HG03571 (cell line): ENCODE results near the gene DGUOK.
A peak's percentile ranks its signal among the peaks of the same experiment; 100 is the strongest.

Experiments used
- ATAC-seq: cut with Tn5 transposase; IDR thresholded peaks from one replicate; pipeline ENCODE4 v1.9.1; 2021; ENCODE audit not compliant: unreplicated experiment

DGUOK gene

DNA sequence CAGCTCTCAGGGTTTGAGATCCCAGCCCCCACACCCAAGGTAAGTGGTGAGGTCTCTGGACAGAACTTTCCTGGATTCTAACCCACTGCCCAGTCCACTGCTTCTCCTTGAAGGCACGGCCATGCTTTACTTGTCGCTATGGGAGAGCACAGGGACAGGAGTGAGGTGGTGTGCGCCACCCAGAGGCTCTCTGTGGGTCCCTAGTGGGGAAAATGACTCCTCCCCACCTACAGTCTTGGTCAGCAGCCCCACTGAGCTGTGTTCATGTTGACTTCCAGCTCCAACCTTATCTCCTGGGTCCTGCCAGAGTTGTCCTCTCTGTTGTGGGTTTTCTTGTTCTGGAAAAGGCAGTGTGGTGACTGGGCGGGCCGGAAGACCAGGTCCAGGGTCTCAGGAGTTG is 69.1 kb downstream of the DGUOK start:
- no peak for ATAC-seq

DNA sequence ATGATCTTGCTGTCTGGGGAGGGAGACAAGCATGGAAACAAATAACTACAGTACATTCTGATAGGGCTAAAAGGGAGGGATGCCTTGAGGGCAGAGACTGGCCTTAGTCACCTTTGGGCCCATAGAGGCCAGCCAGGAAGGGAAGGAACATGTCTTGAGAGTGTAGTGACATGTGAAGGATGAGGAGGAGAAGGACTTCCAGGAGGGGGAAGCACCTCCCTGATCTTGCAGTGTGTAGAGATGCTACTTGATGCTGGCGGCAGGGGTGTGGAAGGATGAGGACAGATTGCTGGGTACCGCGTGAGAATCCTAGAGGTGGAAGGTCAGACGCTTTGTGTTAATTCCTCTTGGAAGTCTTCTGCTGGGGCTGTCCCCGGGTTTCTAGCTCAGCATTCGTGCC is 71.1 kb downstream of the DGUOK start:
- no peak for ATAC-seq

DNA sequence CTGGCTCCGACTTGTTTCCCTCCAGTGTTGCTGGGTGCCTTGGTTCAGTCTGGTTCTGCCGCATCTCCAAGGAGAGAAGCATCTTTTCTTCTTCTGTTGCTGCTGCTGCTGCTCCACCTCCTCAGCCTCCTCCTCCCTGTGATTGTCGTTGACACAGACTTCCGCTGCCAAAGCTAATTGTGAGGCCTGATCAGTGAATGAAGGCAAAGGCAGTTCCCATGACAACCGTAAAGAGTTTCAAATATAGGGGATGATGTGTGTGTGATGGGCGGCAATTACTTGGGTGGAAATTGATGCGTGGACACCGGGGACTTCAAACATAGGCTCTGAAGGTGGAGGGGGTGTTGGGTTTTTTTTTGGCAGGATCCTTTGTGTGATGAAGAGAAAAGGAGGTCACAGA is 71.8 kb downstream of the DGUOK start:
- ATAC-seq: no peak

DNA sequence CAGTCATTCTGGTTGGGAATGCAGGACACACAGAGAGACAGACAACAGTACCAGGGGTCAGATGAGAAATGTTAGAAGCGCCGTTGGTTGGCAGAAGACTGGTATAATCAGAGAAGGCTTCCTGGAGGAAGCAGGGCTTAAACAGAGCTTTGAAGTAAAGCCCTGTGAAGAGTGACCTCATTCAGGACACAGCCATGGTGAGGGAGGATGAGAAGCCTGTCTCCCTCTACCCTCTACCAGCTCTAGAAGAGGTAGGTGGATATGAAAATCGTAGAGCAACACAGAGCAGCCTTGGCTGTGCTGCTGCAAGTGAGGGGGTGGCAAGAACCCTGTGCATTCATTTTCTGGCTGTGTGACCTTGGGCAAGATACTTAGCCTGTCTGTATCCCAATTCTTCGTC is 72.3 kb downstream of the DGUOK start:
- ATAC-seq: no peak

DNA sequence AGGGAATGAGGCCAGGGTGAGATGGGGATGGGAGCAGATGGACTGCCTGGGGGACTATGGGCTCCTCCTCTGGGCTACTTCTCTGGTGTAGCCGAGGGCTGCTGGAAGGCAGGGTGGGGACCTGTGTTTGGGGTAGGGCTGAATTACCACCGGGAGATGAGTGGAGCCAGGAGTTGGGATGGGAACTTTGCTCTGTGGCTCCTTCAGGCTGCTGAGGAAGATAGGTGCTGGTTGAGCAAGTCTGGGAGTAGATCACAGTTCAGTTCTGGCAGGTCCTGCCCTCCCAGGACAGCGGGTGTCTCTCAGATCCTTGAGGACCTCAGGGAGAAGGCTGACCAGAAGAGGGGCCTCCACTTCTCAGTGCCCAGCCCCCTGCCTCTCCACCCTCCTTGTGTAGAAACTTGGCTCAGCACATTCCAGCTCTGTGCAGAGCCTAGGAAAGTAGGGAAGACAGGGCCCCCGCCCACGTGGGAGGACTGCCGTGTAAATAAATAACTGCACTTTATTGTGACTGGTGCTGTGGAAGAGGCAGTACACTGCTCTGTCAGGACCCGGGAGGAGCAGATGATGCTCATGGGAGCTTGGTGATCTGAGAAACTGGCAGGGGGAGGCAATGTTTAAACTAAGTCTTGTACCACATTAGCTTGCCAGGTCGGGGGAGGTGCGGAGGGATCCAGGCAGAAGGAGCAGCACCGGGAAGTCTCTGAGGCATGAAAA is 73.4 kb downstream of the DGUOK start:
- no peak for ATAC-seq

DNA sequence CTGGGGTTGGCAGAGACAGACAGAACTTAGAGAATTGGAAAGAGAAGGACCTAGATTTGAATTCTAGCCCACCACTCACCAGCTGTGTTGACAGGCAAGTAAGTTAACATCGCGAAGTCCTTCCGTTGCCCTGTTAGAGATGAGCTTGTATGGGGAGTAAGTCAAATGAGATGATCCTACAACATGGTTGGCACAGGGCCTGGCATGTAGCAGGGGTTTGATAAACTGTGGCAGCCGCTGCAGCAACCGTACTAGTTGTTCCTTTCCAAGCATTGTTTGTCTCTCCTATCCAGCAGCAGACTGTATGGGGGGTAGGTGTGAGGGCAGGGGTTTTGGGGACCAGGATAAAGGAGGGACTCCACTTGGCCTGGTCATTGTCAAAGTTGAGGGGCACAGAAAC is 74.0 kb downstream of the DGUOK start:
- ATAC-seq: no peak

DNA sequence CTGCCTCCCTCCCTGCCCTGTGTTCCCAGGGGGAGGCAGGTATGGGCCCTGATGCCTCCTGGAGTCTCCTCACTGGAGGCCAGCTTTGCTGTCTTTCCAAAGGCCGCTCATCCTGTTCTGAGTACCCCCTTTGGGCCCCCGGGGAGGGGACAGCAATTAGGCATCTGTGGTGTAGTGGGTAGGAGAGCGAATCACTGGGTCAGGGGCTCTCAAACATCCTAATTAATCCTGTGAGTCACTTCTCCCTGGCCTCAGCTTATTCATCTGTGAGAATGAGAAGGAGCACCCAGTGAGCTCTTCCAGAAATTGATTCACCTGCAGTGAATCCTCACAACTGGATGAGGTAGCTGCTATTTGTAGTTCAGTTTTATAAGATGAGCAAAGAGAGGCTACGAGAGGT is 74.4 kb downstream of the DGUOK start:
- no peak for ATAC-seq

DNA sequence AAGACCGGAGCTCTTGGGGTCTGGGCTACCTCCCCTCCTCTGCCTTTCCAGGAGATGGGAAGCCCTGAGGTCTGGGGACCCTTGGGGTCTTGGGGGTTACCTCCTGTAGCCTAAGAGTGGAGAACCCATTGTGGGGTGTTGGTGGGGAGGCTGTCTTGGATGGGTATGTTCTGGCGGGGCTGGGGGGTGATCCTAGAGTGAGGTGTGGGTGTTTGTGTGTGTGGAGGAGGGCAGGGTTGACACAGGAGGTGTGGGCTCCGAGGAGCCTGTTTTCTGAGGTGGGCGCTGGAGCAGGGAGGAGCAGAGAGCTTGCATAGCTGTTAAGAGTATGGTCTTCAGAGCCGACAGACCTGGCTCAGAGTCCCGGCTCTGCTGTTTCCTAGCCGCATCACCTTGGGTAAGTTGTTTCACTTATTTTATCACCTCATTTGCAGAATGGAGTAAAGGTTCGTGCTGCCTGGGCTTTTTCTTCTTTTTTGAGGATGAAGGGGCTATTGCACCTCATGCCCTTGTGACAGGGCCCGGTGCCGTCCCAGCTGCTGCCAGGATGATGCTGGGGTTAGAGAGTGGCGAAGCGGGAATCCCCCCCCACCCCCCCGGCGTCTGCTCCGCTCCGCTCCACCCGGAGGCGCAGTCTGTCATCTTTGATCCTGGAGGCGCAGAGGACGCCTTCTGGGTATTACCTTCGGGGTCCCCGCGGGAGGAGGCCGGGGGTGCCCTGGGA is 75.3 kb downstream of the DGUOK start:
- ATAC-seq: peak; percentile 37

DNA sequence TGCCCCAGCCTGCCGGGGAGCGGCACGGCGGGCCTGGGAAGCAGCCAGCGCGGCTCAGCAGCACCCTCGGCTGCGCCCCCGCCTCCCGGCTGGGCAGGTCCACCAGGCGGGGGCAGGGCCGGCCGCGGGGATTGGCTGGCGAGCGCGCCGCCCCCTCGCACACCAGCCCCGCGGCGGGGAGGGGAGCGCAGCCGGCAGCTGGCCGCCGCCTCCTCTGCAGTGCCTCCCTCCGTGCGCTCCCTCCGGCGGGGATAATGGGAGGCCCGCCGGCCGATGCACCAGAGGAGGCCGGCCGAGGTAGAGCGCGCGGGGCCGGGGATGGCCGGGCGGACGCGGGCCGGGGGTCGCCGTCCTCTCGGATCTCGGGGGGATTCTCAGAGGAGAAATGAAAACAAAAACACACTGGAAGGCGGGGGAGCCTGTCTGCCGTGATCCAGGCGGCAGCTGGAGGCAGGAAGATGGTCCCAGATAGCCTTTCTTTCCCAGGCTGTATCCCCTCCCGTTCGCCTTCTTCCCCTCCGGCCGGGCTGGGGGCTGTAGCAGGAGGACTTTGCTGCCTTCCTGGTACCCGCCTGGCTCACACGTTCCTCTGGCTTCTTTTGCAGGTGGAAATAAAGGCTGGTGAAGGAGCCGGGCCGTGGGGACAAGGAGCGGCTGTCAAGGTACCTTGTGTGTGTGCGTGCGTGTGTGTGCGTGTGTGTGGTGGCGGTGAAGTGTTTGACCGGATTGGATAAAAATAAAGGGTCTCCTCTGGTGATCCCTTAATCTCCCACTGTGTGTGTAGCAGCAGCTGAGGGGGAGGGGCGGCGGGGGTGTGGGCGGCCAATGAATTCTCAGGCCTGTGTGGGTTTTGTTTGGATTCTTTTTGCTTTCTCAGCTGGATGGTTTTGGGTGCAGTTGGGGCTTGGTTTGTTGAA is 76.1 kb downstream of the DGUOK start:
- ATAC-seq: peak; percentile 88

DNA sequence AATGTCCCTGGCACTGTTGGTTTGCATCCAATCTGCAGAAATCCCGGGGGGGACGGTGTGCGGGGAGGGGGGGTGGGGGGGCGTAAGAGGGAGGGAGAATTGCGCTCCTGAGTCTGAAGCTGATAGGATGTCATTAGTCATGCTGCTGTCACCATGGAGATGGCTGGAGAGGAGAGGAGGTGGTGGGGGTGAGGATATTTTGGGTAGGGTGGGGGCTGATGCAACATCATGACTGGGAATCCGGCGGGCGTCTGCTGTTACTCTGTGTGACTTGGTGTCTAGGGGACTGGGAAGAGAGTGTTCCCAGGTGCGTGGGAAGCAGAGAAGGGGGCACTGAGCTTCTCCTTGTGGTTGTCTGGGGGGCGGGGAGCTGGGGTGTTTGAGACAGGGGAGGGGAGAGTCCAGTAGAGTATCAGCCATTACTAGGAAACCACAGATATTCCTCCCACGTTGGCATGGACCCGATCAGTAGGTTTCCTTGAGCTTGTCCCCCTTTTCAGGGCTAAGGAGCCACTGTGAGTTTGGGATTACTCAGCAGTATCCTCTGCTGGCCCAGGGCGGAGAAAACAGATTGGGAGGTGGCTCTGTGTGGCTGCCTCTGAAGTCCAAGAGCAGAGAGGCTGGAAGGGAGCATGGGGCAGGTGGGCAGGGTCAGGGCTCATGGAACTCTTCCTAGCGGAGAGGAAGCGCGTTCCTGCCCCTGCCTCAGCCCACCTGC is 77.0 kb downstream of the DGUOK start:
- ATAC-seq: no peak

DNA sequence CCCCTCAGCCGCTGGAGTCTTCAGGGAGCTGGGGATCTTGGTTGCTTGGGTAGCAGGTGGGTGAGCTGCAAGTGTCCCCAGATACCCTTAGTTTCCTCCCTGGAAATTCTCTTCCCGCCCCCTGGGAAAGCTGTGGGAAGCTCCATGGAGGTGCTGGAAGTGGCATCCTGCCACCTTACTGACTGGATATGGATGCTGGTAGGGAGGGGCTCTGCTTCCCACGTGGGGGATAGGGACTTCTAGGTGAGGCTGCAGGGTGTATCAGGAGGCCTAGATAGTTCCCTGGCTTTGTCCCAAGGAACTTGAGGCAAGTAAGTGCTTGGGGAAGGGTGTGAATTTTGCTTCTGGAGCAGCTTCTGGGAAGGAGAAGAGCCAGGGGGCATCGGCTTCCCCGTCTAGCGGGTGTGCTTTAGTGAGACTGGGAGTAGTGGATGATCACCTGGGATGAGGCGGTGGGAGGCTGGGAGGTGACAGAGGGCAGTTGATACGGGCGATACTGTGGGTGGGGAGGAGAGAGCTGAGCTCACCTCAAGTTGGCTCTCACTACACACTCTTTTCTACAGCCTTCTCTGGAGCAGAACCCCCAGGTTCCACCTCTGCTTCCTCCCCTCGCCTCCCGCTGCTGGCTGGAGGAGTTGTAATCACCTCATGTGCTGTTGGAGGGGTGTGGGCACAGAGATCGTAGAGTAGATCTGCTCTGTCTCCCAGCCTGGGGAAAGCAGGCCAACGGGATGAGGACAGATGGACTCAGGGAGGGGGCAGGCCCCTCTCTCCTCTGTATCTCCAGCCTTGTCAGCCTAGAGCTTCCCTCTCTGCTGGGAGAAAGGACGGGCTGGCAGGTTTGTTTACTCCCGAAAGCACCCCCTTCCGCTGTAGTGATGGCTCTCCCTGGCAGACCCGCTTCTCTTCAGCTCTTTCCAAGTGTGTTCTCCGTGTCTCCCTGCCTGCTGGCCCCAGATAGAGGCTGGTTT is 77.8 kb downstream of the DGUOK start:
- ATAC-seq: no peak

DNA sequence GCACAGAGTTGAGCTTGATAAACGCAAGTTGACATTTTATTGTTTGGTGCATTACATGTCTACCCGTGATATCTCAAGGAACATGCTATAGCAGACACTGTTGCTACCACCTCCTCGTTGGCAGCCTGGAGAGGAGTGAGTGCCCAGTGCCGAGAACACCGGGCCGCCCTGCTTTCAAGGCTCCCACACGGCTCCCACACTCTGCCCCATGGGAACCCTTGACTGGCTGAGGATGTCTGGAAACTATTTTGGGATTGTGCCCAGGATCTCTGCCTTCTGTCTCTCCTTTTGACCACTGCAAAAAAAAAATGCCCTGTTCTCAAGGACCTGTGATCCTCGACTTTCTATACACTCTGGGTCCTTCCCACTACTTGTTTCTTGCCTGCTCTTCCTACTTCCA is 79.1 kb downstream of the DGUOK start:
- ATAC-seq: no peak

DNA sequence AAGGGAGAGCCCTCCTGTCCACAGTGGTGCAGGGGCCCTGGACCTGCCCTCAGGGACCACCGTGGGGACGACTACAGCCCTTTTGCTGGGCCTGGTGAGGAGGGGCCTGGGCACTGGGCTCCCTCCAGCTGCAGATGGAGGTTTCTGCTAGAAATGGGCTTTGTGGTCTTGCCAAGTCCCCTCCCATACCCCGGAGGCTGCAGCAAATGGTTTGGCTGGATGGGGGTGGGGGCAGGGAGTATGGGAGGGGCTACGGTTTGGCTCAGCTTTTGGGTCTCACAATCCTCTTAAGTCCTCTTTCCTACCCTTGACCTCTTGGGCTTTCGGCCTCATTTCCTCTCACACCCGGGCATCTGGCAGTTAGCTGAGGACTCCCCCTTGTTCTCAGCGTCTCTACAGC is 79.8 kb downstream of the DGUOK start:
- ATAC-seq: no peak

DNA sequence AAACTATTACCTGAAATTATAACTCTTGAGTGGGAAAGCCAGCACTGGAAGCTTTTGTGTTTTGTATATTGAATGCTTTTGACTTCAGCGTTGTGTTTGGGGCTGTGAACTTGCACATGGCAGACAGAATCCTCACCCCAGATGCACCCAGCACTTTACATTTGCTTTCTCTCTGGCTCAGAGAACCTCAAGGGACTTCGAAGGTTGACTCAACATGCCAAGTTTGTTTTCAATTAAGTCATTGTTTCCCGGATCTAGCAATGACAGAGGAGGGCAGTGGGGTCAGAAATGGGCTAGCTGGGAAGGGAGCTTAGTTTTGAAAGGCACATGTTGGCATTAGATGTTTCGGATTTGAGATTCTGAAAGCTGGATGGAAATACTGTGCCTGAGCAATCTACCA is 80.4 kb downstream of the DGUOK start:
- no peak for ATAC-seq

DNA sequence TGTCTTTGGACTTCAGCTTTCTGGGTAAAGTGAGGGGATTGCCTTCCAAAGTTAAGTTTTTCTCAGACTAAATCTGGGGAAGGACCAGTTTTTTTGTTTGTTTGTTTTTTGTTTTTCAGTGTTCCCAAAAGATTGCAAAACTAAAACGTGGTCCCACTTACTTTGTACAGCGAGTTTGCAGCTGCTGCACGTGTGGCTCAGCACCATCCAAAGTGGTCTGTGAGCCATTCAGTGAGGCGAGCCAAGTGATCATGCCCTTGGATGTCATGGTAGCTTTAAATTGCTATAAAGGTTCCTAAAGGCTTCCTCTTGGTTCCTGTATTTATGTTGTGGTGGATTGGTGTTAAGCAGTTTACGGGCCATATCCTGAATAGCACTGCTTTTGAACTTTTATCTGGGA is 81.0 kb downstream of the DGUOK start:
- no peak for ATAC-seq
